Fibroblast of peridontal ligament (primary cell): Measurements from ENCODE around the gene CALY.

ENCODE experiments used
- DNase-seq: peaks from one replicate; pipeline ENCODE4 v3.0.0-alpha.2; 2010; ENCODE audit errors: extremely low read depth

CALY gene

GRCh38 chr10:133311570-133311969, 25.1 kb downstream of the CALY start:
- peak; percentile 69 for DNase-seq

GRCh38 chr10:133310789-133311188, 25.9 kb downstream of the CALY start:
- no peak for DNase-seq

- DNase-seq, result no peak
Measured at GRCh38 chr10:133310399-133310755, 26.3 kb downstream of the CALY start.

DNA sequence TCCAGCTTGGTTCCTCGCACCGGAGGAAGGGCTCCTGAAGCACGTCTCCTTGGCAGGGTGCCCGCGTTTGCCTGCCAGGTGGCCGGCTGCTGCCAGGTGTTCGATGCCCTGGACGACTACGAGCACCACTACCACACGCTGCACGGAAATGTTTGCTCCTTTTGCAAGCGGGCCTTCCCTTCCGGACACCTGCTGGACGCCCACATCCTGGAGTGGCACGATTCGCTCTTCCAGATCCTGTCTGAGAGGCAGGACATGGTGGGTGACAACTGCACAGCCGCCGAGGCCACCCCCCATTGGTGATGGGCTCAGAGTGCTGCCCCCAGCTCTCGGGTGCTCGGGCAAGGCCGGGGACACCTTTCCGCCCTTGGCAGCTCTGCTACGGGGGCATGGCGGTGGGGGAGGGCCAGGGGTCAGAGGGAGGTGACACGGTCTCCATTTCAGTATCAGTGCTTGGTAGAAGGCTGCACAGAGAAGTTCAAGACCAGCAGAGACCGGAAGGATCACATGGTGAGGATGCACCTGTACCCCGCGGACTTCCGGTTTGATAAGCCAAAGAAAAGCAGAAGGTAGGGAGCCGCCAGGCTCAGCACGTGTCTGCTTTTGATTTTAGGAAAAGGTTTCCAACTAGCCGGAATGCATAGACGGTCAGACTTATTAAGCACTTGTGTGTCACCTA, 26.8 kb downstream of the CALY start:
- no peak for DNase-seq

- DNase-seq, result peak; percentile 80
Measured at GRCh38 chr10:133309100-133309719, 27.5 kb downstream of the CALY start.

DNA sequence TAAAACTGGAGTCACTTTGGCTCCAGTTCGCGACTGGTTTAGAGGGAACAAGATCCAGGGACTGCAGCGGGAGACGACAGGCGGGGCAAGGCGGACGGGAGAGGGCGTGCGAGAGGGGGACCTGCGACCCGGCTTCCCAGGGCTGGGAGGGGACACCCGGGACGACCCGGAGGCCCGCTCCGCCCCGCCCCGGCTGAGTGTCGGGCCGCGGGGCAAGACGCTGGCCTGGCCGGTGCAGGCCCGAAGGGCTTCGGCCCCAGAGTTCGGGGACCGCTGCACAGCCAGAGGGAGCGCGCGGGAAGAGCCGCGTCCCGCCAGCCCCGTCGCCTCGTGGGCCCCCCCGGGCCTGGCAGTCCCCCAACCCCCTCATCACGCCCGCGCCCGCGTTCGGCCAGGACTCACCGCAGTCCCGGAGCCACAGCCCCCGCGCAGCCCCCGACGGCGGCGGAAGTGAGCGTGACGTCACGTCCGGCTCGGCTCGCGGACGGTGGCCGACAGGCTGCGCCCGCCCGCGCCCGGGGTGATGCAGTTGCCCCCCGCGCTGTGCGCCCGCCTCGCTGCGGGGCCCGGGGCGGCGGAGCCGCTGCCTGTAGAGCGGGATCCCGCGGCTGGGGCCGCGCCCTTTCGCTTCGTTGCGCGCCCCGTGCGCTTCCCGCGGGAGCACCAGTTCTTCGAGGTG, 28.1 kb downstream of the CALY start, which contains the start of the genes TUBGCP2 and ZNF511:
Gene TUBGCP2, minus strand, starts transcription at position 452 of the 679 bp plus-strand sequence. CDS start 5,931 bp downstream, outside the sequence.
Gene ZNF511, plus strand, starts transcription at position 494 of the 679 bp plus-strand sequence. Its CDS starts 30 bp downstream, at position 524.
- DNase-seq, result peak; percentile 72

DNA sequence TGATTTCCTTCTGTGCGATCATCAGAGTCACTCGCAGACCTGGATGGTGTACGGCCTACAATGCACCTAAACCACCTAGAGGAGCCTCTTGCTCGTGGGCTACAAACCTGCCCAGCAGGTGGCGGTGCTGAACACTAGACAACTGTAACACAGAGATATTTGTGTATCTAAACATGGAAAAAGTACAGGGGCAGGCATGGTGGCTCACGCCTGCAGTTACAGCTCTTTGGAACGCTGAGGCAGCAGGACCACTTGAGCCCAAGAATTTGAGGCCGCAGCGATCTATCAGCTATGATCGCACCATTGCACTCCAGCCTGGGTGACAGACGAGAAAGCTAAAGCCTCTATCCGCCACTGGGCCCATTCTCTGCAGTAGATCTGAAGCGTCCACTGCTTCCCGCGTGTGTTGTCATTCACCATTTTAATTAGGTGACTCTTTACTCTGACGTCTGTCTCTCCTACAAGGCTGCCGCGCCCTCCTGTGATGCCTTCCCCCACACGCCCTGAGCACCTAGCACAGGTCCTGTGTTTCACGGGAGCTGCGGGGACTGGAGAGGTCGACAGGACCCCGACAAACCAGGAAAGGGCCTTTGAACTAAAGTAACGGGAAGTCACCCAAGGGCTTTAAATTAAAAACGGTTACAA, 28.8 kb downstream of the CALY start:
- peak; percentile 50 for DNase-seq

- DNase-seq, result no peak
Measured at GRCh38 chr10:133306941-133307379, 29.7 kb downstream of the CALY start.

DNA sequence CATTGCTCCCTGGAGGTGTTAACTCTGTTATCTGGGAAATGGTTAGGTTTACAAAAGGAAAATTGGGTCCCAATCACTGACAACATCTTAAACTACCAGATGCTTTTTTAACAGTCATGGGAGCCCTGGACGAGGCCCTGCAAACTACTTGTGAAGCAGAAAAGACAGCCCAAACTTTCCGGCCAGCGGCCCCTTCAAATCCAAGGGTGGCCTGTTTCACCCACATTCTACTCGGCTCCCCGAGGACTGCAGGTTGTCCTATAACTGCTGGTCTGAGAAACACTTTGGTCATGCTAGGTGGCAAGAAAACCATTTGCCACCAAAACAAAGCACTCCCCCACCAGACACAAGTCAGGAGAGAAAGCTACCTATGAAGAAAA, 30.6 kb downstream of the CALY start:
- DNase-seq, result no peak

GRCh38 chr10:133303206-133303605, 33.5 kb downstream of the CALY start:
- no peak for DNase-seq

DNA sequence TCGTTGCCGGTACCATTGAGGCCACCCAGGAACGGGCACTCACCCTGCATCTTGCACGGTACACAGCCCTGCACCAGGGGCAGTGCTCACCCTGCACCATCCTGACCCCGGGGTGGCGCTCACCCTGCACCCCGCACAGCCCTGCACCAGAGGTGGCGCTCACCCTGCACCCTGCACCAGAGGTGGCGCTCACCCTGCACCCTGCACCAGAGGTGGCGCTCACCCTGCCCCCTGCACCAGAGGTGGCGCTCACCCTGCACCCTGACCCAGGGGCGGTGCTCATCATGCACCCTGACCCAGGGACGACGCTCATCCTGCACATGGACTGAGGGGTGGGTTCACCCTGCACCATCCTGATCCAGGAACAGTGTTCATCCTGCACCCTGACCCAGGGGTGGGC, 34.5 kb downstream of the CALY start:
- no peak for DNase-seq

GRCh38 chr10:133299738-133300137, 37.0 kb downstream of the CALY start:
- DNase-seq, result no peak

DNA sequence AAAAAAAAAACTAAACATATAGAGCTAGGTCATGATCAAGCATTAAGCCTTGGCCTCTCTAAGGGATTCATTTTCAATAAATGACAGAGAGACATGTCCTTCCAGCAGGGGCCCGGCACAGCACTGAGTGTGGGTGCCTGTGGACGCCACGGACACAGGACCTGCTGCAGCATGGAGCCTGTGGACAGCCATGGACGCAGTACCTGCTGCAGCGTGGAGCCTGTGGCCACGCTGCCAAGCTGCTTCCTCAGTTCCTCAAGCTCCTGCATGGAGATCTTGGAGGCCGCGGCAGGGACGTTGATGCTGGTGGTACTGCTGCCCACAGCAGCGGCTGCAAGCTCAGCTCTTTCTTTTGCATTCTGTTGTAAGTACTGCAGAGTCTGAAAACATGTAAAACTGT, 37.5 kb downstream of the CALY start:
- no peak for DNase-seq

- no peak for DNase-seq
Measured at GRCh38 chr10:133298466-133298865, 38.2 kb downstream of the CALY start.

DNA sequence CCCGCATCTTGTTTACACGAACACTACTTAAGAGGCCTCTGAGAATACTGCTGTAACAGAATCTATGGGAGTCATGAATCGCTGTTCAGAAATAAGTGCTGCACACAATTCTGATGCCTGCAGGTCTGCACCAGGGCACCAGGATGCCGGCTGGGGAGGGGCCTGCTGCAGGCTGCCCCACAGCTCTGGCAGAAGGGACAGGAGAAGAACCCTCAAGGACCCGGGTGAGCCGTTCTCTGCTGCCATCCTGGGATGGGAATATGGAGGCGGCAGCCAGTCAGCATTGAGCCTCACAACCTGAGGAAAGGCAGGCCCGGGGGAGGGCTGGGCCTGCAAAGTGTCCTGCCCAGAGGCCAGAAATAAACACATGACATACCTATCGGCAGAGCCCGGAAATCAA, 39.2 kb downstream of the CALY start:
- no peak for DNase-seq

DNA sequence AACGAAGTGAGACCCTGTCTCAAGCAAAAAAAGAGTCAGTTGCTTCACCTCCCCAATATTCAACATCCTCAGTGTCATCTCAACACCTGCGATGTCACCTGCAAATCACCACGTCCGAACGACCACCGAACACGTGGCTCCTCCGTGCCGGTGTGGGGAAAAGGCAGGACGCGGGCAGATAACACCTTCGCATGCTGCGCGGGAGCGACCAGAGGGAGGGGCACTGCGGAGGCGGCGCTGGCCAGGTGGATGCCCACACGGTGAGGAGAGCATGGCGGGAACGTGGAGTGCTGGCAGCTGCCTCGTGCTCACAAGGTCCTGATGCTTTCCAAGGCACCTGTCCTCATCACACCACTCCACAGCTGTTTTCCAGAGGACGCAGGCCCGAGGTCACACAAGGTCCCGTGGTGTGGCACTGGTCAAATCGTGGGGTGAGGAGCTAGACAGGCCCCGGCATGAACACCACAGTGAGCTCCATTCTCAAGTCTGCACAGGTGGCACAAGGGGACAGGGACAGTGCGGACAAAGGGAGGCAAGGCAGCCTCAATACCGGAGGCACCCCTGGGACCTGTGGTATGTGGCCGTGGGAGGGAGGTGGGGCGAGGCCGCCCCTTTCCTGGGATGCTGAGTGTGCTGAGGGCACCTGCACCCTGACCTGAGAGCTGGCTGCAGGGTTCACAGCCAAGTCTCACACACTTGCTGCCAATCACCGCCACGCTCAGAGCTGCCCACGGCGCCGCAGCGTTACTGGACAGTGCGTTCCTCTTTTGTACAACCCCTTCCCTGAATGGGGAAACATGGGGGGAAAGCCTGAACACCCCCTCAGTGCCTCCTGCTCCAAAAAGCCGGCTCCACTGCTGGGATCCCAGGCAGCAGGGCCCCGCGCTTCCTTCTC, 41.0 kb downstream of the CALY start:
- DNase-seq, result no peak

- no peak for DNase-seq
Measured at GRCh38 chr10:133294189-133294588, 42.5 kb downstream of the CALY start.

- DNase-seq, result no peak
Measured at GRCh38 chr10:133293810-133294119, 42.9 kb downstream of the CALY start.

DNA sequence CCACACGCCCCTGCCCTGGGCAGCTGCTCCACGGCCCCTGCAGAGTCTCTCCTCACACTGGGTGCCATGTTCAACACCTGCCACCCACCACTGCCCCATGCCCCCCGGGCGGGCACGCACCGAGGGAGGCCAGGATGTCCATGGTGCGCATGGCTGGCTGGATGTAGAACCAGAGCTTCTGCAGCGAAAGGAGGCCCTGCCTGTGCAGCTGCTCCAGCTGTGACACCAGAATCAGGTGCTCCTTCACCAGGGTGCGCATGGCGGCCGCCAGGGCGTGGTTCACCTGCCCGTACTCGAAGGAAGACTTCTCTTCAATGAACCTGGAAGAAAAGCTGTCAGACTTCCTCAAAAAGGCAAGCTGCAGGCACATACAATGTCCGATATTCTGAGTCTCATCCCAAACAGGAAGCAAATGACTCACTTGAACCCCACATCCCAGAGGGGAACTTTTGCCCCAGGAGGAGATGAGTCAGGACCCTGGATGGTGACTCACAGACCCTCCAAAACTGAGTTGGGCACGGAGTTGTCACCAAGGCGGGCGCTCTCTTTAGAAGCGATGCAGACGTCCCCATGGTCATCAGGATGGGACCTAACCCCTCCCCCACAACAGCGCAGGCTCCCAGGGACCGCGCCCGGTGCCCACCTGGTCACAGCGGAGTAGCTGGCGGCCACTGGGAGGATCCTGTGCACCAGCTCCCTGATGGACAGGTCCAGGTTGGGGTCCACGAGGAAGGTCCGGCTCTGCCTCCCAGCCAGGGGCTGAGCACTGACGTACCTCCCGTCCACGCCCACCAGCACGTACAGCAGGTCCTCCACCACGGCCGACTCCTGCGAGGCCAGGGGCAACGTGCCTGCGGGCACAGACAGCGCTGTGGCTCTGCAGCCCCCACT, 43.5 kb downstream of the CALY start:
- DNase-seq, result peak; percentile 40

DNA sequence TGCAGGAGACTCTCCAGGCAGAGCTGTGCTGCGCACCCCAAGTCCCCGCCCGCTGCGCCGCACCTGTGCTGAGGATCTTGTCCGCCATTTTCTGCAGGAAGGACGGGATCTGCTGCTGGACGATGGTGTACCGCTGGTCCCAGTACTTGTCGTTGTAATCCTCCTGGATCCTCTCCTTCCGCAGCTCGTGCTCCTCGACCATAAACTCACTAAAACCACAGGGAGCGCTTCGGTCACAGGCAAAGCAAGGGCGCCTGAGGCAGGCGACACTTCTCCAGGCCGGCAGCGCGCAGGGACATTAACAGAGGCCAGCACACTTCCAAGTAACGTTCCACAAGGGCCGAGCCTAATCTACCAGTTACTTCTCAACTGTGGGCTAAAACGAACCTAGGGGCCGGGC, 46.9 kb downstream of the CALY start:
- DNase-seq, result no peak
